Astrocyte (in vitro differentiated cells and primary cell): Measurements from ENCODE around the gene TLN1. TPM values are rescaled to one million over a fixed set of nuclear protein-coding genes. Genes with fewer than 3 reads are reported as not detected.

Experiments used
- DNase-seq: peaks from one replicate; pipeline ENCODE4 v3.0.0-alpha.2; 2010; ENCODE audit warnings: low read depth
- FAIRE-seq: peaks from 2 replicates; lab custom pipeline; 2011; peaks lifted over from hg19 to GRCh38; lab: Jason Lieb, UNC
- H2AFZ ChIP-seq: 2 replicates; pipeline ENCODE4 v1.6.0; 2012; ENCODE audit warnings: low read depth, low read length, inconsistent platforms
- H3K27ac ChIP-seq: 2 replicates; pipeline ENCODE4 v1.5.1; 2011; ENCODE audit warnings: low read depth, low read length, inconsistent platforms
- H3K27me3 ChIP-seq: 2 replicates; pipeline ENCODE4 v1.6.0; 2011; ENCODE audit warnings: low read length, inconsistent platforms; ENCODE audit not compliant: insufficient read depth
- H3K36me3 ChIP-seq: 2 replicates; pipeline ENCODE4 v1.5.1; 2011; ENCODE audit warnings: low read length, inconsistent platforms; ENCODE audit not compliant: insufficient read depth
- H3K4me1 ChIP-seq: 2 replicates; pipeline ENCODE4 v1.5.1; 2011; ENCODE audit warnings: low read length, inconsistent platforms; ENCODE audit not compliant: insufficient read depth
- H3K4me2 ChIP-seq: 2 replicates; pipeline ENCODE4 v1.6.0; 2012; ENCODE audit warnings: low read length, inconsistent platforms
- H3K4me3 ChIP-seq: 2 replicates; pipeline ENCODE4 v1.5.1; 2011; ENCODE audit warnings: low read depth, mild to moderate bottlenecking, low read length, inconsistent platforms; ENCODE audit not compliant: insufficient read depth
- H3K79me2 ChIP-seq: 2 replicates; pipeline ENCODE4 v1.6.0; 2012; ENCODE audit warnings: mild to moderate bottlenecking, low read length, inconsistent platforms; ENCODE audit not compliant: insufficient read depth
- H3K9ac ChIP-seq: 2 replicates; pipeline ENCODE4 v1.6.0; 2012; ENCODE audit warnings: mild to moderate bottlenecking, low read length, inconsistent platforms
- H3K9me3 ChIP-seq: 2 replicates; pipeline ENCODE4 v1.5.1; 2012; ENCODE audit warnings: low read depth, mild to moderate bottlenecking, low read length, inconsistent platforms; ENCODE audit not compliant: insufficient read depth
- H4K20me1 ChIP-seq: 2 replicates; pipeline ENCODE4 v1.6.0; 2012; ENCODE audit warnings: low read length, inconsistent platforms; ENCODE audit not compliant: insufficient read depth
- H3K27ac Mint-ChIP-seq: one replicate; pipeline ENCODE4 v1.8.0; 2021; ENCODE audit warnings: mild to moderate bottlenecking, mixed read lengths; ENCODE audit not compliant: unreplicated experiment
- H3K27me3 Mint-ChIP-seq: one replicate; pipeline ENCODE4 v1.8.0; 2021; ENCODE audit warnings: low read depth, mixed read lengths; ENCODE audit not compliant: unreplicated experiment
- H3K36me3 Mint-ChIP-seq: one replicate; pipeline ENCODE4 v1.8.0; 2021; ENCODE audit warnings: low read depth, mixed read lengths; ENCODE audit not compliant: unreplicated experiment
- H3K4me1 Mint-ChIP-seq: one replicate; pipeline ENCODE4 v1.8.0; 2021; ENCODE audit warnings: low read depth, mixed read lengths; ENCODE audit not compliant: unreplicated experiment
- H3K4me3 Mint-ChIP-seq: one replicate; pipeline ENCODE4 v1.8.0; 2021; ENCODE audit warnings: mild to moderate bottlenecking, moderate library complexity, mixed read lengths; ENCODE audit not compliant: unreplicated experiment
- H3K9me3 Mint-ChIP-seq: one replicate; pipeline ENCODE4 v1.8.0; 2021; ENCODE audit warnings: mild to moderate bottlenecking, mixed read lengths; ENCODE audit not compliant: unreplicated experiment
- EZH2 ChIP-seq: IDR thresholded peaks from 2 replicates; pipeline ENCODE4 v1.6.1; 2012; ENCODE audit warnings: mild to moderate bottlenecking, low read length, inconsistent platforms; ENCODE audit not compliant: insufficient read depth
- total RNA-seq: library from RNA; stranded (reverse); gene quantifications from 2 replicates; pipeline ENCODE4 v1.2.1, GENCODE V29; 2021
- TF ChIP-seq, protein P1 (sequence below): IDR thresholded peaks from 2 replicates; pipeline ENCODE4 v1.5.1; 2011; ENCODE audit warnings: low read depth, mild to moderate bottlenecking, inconsistent platforms, low read length, moderate library complexity; ENCODE audit not compliant: insufficient read depth

The TLN1 gene
- total RNA-seq, 1 donor from 2014 or later: 525 TPM

DNA sequence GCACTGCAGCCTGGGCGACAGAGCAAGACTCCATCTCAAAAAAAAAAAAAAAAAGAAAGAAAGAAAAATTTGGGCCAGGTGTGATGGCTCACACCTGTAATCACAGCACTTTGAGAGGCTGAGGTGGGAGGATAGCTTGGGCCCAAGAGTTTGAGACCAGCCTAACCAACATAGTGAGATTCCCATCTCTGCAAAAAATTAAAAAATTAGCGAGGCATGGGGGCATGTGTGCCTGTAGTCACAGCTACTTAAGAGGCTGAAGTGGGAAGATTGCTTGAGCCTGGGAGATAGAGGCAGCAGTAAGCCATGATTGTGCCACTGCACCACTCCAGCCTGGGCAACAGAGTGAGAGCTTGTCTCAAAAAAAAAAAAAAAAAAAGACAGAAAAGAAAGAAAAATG is 78.4 kb downstream of the TLN1 start:
- H4K20me1 ChIP-seq: no peaks in the 10 kb centered on the region
- H3K4me1 Mint-ChIP-seq: peaks cover 6% of the 10 kb centered on the region
- H3K36me3 ChIP-seq: no peaks in the 10 kb centered on the region
- no peaks in the 10 kb centered on the region for H3K27me3 Mint-ChIP-seq
- H3K27ac ChIP-seq: no peak overlapping the region
- no peak overlapping the region for H3K4me2 ChIP-seq
- peaks cover 15% of the 10 kb centered on the region for H3K4me1 ChIP-seq
- no peaks in the 10 kb centered on the region for H3K36me3 Mint-ChIP-seq
- FAIRE-seq (no peak), DNase-seq (no peak)
- no peak overlapping the region for H3K4me3 ChIP-seq
- H3K27me3 ChIP-seq: no peaks in the 10 kb centered on the region
- H3K79me2 ChIP-seq: peaks cover under 1% of the 10 kb centered on the region
- no peak overlapping the region for H2AFZ ChIP-seq
- no peak overlapping the region for H3K27ac Mint-ChIP-seq
- no peaks in the 10 kb centered on the region for H3K9me3 Mint-ChIP-seq
- no peaks in the 10 kb centered on the region for H3K9me3 ChIP-seq
- H3K4me3 Mint-ChIP-seq: no peak overlapping the region
- H3K9ac ChIP-seq: no peak overlapping the region
- TF ChIP-seq EZH2: no peak
- TF ChIP-seq, protein P1, sequence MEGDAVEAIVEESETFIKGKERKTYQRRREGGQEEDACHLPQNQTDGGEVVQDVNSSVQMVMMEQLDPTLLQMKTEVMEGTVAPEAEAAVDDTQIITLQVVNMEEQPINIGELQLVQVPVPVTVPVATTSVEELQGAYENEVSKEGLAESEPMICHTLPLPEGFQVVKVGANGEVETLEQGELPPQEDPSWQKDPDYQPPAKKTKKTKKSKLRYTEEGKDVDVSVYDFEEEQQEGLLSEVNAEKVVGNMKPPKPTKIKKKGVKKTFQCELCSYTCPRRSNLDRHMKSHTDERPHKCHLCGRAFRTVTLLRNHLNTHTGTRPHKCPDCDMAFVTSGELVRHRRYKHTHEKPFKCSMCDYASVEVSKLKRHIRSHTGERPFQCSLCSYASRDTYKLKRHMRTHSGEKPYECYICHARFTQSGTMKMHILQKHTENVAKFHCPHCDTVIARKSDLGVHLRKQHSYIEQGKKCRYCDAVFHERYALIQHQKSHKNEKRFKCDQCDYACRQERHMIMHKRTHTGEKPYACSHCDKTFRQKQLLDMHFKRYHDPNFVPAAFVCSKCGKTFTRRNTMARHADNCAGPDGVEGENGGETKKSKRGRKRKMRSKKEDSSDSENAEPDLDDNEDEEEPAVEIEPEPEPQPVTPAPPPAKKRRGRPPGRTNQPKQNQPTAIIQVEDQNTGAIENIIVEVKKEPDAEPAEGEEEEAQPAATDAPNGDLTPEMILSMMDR: no peak

DNA sequence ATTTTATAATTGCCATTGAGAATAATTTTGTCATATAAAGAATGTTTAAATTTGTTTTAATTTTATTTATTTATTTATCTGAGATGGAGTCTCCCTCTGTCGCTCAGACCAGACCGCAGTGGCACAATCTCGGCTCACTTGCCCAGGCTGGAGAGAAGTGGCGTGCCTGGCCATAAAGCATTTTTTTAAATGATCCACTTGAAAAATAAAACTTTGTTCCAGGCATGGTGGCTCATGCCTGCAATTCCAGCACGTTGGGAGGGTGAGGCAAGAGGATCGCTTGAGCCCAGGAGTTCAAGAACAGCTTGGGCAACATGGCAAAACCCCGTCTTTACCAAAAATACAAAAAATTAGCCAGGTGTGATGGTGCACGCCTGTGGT is 79.2 kb downstream of the TLN1 start:
- H3K4me1 Mint-ChIP-seq: peaks cover 8% of the 10 kb centered on the region
- peaks cover 15% of the 10 kb centered on the region for H3K4me1 ChIP-seq
- FAIRE-seq (no peak), DNase-seq (no peak)
- no peak overlapping the region for H3K4me2 ChIP-seq
- H3K4me3 ChIP-seq: no peak overlapping the region
- no peaks in the 10 kb centered on the region for H3K36me3 ChIP-seq
- H3K27ac ChIP-seq: no peak overlapping the region
- no peak overlapping the region for H3K27ac Mint-ChIP-seq
- H3K4me3 Mint-ChIP-seq: no peak overlapping the region
- H3K27me3 Mint-ChIP-seq: no peaks in the 10 kb centered on the region
- H3K9me3 Mint-ChIP-seq: no peaks in the 10 kb centered on the region
- H3K9me3 ChIP-seq: no peaks in the 10 kb centered on the region
- no peak overlapping the region for H2AFZ ChIP-seq
- no peaks in the 10 kb centered on the region for H3K79me2 ChIP-seq
- H3K27me3 ChIP-seq: no peaks in the 10 kb centered on the region
- H3K36me3 Mint-ChIP-seq: no peaks in the 10 kb centered on the region
- H4K20me1 ChIP-seq: no peaks in the 10 kb centered on the region
- H3K9ac ChIP-seq: no peak overlapping the region
- no peak for TF ChIP-seq EZH2
- TF ChIP-seq, protein P1: no peak

DNA sequence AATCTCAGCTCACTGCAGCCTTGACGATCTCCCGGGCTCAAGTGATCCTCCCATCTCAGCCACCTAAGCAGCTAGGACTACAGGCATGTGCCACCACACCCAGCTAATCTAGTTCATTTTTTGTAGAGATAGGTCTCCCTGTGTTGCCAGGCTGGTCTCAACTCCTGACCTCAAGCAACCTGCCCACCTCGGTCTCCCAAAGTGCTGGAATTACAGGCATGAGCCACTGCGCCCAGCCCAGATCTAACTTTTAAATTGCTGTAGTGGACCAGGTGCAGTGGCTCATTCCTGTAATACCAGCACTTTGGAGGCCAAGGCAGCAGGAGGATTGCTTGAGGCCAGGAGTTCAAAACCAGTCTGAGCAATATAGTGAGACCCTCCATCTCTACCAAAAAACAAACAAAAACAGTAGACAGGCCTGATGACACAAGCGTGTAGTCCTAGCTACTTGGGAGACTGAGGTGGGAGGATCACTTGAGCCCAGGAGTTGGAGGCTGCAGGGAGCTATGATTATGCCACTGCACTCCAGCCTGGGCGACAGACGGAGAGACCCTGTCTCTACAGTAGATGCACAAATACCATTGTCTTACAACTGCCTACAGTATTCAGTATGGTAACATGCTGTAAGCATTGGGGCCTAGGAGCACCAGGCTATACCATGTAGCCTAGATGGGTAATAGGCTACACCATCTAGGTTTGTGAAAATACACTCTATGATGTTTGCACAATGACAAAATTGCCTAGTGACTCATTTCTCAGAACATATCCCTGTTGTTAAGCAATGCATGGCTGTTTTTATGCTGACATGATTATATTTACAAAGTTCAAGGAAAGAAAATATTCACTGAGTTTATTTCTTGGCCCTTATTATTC is 79.8 kb downstream of the TLN1 start:
- no peaks in the 10 kb centered on the region for H3K36me3 Mint-ChIP-seq
- no peak overlapping the region for H3K4me3 Mint-ChIP-seq
- H3K27me3 Mint-ChIP-seq: no peaks in the 10 kb centered on the region
- no peak overlapping the region for H3K9ac ChIP-seq
- no peaks in the 10 kb centered on the region for H3K79me2 ChIP-seq
- DNase-seq: no peak
- H3K4me2 ChIP-seq: no peak overlapping the region
- no peak overlapping the region for H2AFZ ChIP-seq
- H3K27ac Mint-ChIP-seq: no peak overlapping the region
- H3K4me1 ChIP-seq: peaks cover 14% of the 10 kb centered on the region
- no peaks in the 10 kb centered on the region for H3K27me3 ChIP-seq
- no peaks in the 10 kb centered on the region for H3K36me3 ChIP-seq
- no peaks in the 10 kb centered on the region for H3K9me3 ChIP-seq
- H4K20me1 ChIP-seq: no peaks in the 10 kb centered on the region
- H3K27ac ChIP-seq: no peak overlapping the region
- FAIRE-seq: peak; percentile 13
- H3K9me3 Mint-ChIP-seq: no peaks in the 10 kb centered on the region
- H3K4me1 Mint-ChIP-seq: peaks cover 8% of the 10 kb centered on the region
- no peak overlapping the region for H3K4me3 ChIP-seq
- TF ChIP-seq, protein P1: no peak
- no peak for TF ChIP-seq EZH2
